Stomach smooth muscle (tissue), 2 donors: ENCODE results near the gene DUSP2.

ENCODE experiments used
- H3K27ac ChIP-seq: one replicate; pipeline ENCODE4 v1.7.0; 2013; ENCODE audit warnings: mild to moderate bottlenecking, low read length, inconsistent platforms
- H3K27me3 ChIP-seq, 2 donors: one replicate each; pipeline ENCODE4 v1.7.0; 2013; ENCODE audit warnings: low read length in 2 of 2; ENCODE audit not compliant: insufficient read depth in 2 of 2, control insufficient read depth in 1 of 2
- H3K36me3 ChIP-seq, 2 donors: one replicate each; pipeline ENCODE4 v1.7.0; 2013; ENCODE audit warnings: low read length in 2 of 2; ENCODE audit not compliant: control insufficient read depth in 2 of 2, insufficient read depth in 2 of 2
- H3K4me1 ChIP-seq: one replicate; pipeline ENCODE4 v1.7.0; 2013; ENCODE audit warnings: low read length; ENCODE audit not compliant: control insufficient read depth, insufficient read depth
- H3K4me3 ChIP-seq, 2 donors: one replicate each; pipeline ENCODE4 v1.7.0; 2013; ENCODE audit warnings: low read length in 2 of 2
- H3K9ac ChIP-seq, 2 donors: one replicate each; pipeline ENCODE4 v1.7.0; 2013; ENCODE audit warnings: low read length in 2 of 2, mild to moderate bottlenecking in 1 of 2
- H3K9me3 ChIP-seq, 2 donors: one replicate each; pipeline ENCODE4 v1.7.0; 2013; ENCODE audit warnings: low read length in 2 of 2; ENCODE audit not compliant: control insufficient read depth in 2 of 2
- donor health status: healthy.
- donor health status: Pancreatic carcinoma.

DUSP2 gene

GRCh38 chr2:96137321-96138178, 7.7 kb downstream of the DUSP2 start:
- no peak overlapping the region for H3K9ac ChIP-seq
- H3K36me3 ChIP-seq, result no peaks in the 10 kb centered on the region
- no peak overlapping the region for H3K4me3 ChIP-seq
- H3K27ac ChIP-seq, result no peak overlapping the region
- no peaks in the 10 kb centered on the region for H3K4me1 ChIP-seq
- H3K9me3 ChIP-seq, result no peaks in the 10 kb centered on the region
- H3K27me3 ChIP-seq, result peaks cover 8 to 20% of the 10 kb centered on the region in 2 donors

GRCh38 chr2:96136129-96136720, 9.0 kb downstream of the DUSP2 start:
- Histone ChIP-seq H3K27ac (no peak overlapping the region), H3K9me3 (no peaks in the 10 kb centered on the region), H3K9ac (no peak overlapping the region), H3K4me3 (no peak overlapping the region), H3K36me3 (no peaks in the 10 kb centered on the region), H3K4me1 (no peaks in the 10 kb centered on the region), H3K27me3 (peaks cover 10 to 20% of the 10 kb centered on the region in 2 donors)

- Histone ChIP-seq H3K4me1 (no peaks in the 10 kb centered on the region), H3K9ac (no peak overlapping the region), H3K36me3 (no peaks in the 10 kb centered on the region), H3K27ac (no peak overlapping the region), H3K4me3 (no peak overlapping the region), H3K9me3 (no peaks in the 10 kb centered on the region), H3K27me3 (peaks cover 10 to 20% of the 10 kb centered on the region in 2 donors)
Observed at GRCh38 chr2:96135621-96136020, 9.6 kb downstream of the DUSP2 start.

- peaks cover 12 to 20% of the 10 kb centered on the region in 2 donors for H3K27me3 ChIP-seq
- no peak overlapping the region for H3K4me3 ChIP-seq
- no peaks in the 10 kb centered on the region for H3K9me3 ChIP-seq
- H3K9ac ChIP-seq, result no peak overlapping the region
- no peak overlapping the region for H3K27ac ChIP-seq
- H3K36me3 ChIP-seq, result no peaks in the 10 kb centered on the region
- no peaks in the 10 kb centered on the region for H3K4me1 ChIP-seq
Observed at GRCh38 chr2:96135171-96135570, 10.1 kb downstream of the DUSP2 start.

- no peaks in the 10 kb centered on the region for H3K36me3 ChIP-seq
- H3K9me3 ChIP-seq, result no peaks in the 10 kb centered on the region
- H3K4me3 ChIP-seq, result no peak overlapping the region
- no peak overlapping the region for H3K27ac ChIP-seq
- no peak overlapping the region for H3K9ac ChIP-seq
- no peaks in the 10 kb centered on the region for H3K4me1 ChIP-seq
- peaks cover 14 to 20% of the 10 kb centered on the region in 2 donors for H3K27me3 ChIP-seq
Observed at GRCh38 chr2:96134421-96134820, 10.8 kb downstream of the DUSP2 start.

- H3K27ac ChIP-seq, result no peak overlapping the region
- peaks cover 9 to 11% of the 10 kb centered on the region in 2 donors for H3K27me3 ChIP-seq
- H3K9ac ChIP-seq, result no peak overlapping the region
- H3K36me3 ChIP-seq, result no peaks in the 10 kb centered on the region
- H3K4me1 ChIP-seq, result no peaks in the 10 kb centered on the region
- no peak overlapping the region for H3K4me3 ChIP-seq
- no peaks in the 10 kb centered on the region for H3K9me3 ChIP-seq
Observed at GRCh38 chr2:96131813-96132745, 13.2 kb downstream of the DUSP2 start.

GRCh38 chr2:96131152-96131812, 14.0 kb downstream of the DUSP2 start:
- no peak overlapping the region for H3K4me3 ChIP-seq
- H3K4me1 ChIP-seq, result no peaks in the 10 kb centered on the region
- no peaks in the 10 kb centered on the region for H3K9me3 ChIP-seq
- H3K9ac ChIP-seq, result no peak overlapping the region
- H3K27me3 ChIP-seq, result peaks cover 5 to 11% of the 10 kb centered on the region in 2 donors
- H3K27ac ChIP-seq, result no peak overlapping the region
- H3K36me3 ChIP-seq, result no peaks in the 10 kb centered on the region

GRCh38 chr2:96130483-96130882, 14.8 kb downstream of the DUSP2 start:
- no peak overlapping the region for H3K27ac ChIP-seq

GRCh38 chr2:96129528-96130120, 15.6 kb downstream of the DUSP2 start:
- no peak overlapping the region for H3K4me3 ChIP-seq
- H3K4me1 ChIP-seq, result no peaks in the 10 kb centered on the region
- no peaks in the 10 kb centered on the region for H3K36me3 ChIP-seq
- no peaks in the 10 kb centered on the region for H3K9me3 ChIP-seq
- no peak overlapping the region for H3K27ac ChIP-seq
- no peak overlapping the region for H3K9ac ChIP-seq
- H3K27me3 ChIP-seq, result peaks cover 2 to 16% of the 10 kb centered on the region in 2 donors

More at GRCh38 chr2:96130483-96130882, 14.8 kb downstream of the DUSP2 start:
- Histone ChIP-seq H3K9me3 (no peaks in the 10 kb centered on the region), H3K9ac (no peak overlapping the region), H3K4me1 (no peaks in the 10 kb centered on the region), H3K36me3 (no peaks in the 10 kb centered on the region), H3K27me3 (peaks cover 4 to 9% of the 10 kb centered on the region in 2 donors), H3K4me3 (no peak overlapping the region)

- Histone ChIP-seq H3K4me1 (no peaks in the 10 kb centered on the region), H3K27ac (no peak overlapping the region), H3K9ac (no peak overlapping the region), H3K9me3 (no peaks in the 10 kb centered on the region), H3K36me3 (no peaks in the 10 kb centered on the region), H3K27me3 (peaks cover 0 to 20% of the 10 kb centered on the region in 2 donors), H3K4me3 (no peak overlapping the region)
Observed at GRCh38 chr2:96128456-96128855, 16.8 kb downstream of the DUSP2 start.
